Measurements from ENCODE around the gene CAPN12.

The CAPN12 gene

DNA sequence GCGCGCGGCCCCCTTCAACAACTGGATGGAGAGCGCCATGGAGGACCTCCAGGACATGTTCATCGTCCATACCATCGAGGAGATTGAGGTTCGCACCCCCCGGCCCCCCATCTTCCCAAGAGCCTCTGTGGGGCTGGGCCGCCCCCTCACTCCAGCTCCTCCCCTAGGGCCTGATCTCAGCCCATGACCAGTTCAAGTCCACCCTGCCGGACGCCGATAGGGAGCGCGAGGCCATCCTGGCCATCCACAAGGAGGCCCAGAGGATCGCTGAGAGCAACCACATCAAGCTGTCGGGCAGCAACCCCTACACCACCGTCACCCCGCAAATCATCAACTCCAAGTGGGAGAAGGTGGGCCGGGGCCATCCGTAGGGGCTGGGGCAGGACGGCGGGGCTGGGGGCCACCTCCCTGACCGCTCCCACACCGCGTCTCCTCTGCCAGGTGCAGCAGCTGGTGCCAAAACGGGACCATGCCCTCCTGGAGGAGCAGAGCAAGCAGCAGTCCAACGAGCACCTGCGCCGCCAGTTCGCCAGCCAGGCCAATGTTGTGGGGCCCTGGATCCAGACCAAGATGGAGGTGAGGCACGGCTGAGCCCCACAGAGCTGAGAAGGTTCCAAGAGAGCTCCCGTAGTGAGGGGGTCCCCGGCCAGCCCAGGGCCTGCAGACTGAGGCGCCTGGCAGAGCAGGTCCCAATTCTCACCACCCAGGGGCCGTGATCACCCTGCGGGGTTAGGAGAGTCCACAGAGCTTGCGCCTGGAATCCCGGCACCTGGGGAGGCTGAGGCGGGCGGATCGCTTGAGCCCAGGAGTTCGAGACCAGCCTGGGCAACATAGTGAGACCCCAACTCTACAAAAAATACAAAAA, 20.1 kb downstream of the CAPN12 start:
- DNase-seq: no peak

DNA sequence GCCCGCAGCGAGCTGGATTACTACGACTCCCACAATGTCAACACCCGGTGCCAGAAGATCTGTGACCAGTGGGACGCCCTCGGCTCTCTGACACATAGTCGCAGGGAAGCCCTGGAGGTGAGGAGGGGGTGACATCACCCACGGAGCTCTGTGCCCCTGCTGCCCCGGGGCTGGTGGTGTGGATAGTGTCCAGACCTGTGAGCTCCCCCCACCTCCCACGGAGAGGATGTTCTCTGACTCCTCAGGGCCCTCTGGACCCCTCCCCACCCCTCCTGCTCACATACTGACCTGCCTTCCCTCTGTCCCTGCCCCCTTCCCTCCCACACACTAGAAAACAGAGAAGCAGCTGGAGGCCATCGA, 20.7 kb downstream of the CAPN12 start:
- no peak for DNase-seq

DNA sequence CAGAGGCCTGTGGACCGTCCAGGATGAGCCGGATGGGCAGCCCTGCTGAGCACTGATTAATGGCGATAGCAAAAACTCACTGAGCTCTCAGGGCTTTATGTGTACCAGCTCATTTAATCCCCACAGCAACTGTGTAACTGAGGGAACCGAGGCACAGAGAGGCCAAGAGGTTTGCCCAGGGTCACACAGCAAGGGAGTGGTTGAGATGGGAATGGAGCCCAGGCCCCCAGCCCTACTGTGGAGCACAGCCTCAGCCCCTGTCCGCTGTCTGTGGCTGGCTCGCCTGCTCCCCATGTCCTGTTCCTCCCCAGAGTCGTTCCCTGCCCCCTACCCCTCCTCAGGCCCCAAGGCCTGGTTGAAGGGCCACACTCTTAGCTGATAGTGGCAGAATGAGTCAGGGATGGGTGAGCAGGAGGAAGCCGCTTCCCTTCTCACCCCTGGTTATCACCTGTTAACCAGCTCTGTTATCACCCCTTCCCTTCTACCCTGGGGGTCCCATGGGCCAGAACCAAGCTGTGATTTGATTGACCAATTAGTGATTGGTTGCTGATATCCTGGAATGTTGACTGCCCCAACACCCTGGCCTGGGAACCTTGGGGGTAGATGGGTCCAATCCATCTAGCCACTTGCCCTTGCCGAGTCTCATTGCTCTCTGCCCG, 21.2 kb downstream of the CAPN12 start:
- no peak for DNase-seq

DNA sequence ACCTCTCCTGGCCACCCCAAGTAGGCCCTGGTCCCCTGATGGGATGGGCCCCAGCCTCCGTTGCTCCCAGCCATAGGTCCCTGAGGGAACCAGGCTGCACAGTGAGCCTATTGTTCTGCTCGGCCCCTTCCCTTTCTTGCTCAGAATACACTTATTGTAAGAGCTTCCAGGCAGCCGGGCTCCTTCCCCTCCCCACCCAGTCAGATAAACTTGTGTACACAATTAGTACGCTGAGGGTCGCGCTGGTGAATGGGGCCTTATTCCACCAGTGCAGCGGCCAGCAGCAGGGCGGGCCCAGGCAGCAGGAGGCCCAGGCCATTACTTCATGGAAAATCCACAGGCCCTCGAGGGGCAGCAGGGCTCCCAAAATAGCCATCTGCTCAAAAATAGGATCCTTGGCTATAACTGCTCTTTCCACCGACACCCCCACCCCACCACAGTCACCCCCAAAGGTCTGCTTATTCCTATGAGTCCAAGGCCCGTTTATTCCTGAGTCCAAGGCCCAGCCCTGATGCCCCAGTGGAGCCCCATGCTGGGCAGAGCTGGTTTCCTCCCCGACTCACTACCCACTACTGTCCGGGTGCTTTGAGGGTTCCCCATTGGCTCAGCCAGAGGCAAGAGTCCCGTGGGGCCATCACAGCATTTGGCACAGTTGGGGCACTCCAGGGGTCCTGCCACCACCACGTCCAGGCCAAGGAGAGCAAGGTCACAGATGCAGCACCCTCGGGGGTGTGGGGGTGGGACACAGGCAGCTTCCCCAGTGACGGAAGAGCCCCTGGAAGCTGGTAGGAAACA, 22.1 kb downstream of the CAPN12 start:
- no peak for DNase-seq

DNA sequence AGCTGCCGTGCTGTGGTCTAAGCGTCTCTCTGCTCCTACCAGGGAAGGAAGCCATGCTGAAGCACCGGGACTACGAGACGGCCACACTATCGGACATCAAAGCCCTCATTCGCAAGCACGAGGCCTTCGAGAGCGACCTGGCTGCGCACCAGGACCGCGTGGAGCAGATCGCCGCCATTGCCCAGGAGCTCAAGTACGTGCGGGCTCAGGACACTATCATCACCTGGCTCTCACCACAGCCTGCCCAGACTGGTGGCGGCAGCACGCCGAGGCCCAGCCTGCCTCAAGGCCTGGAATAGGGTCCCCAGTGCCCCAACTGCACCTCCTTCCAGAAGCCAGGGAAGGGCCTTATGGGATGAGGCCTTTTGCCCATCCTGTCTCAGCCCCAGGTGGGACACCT, 22.8 kb downstream of the CAPN12 start:
- DNase-seq: no peak

DNA sequence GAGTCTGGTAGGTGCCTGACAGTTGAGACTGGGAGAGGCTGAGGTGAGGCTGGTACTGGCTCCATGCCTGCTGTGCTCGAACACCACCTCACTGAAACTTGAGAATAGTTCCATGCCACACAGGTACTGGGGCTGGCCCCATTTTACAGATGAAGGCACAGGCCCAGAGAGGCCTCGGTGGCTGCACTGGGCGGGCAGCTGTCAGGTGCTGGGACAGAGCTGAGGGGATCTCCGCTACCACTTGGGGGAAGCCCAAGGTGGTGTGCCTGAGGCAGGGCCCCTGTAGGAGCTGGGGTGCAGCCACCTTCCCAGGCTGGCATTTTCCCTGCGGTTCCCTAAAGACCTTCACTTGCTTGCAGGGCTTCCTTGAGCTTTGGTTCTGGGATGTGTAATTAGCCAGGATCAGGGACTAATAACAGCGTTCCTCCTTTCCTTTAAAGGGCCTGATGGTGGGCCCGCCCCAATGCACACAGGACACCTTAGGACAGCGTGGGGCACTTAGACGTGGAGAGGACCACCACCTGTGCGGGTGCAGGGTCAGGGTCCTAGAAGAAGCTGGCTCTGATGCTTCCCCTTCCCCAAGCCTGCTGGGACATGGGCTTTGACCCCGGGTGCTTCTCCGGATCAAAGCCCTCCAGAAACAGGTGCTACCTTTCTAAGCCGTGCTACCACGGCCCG, 23.6 kb downstream of the CAPN12 start:
- no peak for DNase-seq

DNA sequence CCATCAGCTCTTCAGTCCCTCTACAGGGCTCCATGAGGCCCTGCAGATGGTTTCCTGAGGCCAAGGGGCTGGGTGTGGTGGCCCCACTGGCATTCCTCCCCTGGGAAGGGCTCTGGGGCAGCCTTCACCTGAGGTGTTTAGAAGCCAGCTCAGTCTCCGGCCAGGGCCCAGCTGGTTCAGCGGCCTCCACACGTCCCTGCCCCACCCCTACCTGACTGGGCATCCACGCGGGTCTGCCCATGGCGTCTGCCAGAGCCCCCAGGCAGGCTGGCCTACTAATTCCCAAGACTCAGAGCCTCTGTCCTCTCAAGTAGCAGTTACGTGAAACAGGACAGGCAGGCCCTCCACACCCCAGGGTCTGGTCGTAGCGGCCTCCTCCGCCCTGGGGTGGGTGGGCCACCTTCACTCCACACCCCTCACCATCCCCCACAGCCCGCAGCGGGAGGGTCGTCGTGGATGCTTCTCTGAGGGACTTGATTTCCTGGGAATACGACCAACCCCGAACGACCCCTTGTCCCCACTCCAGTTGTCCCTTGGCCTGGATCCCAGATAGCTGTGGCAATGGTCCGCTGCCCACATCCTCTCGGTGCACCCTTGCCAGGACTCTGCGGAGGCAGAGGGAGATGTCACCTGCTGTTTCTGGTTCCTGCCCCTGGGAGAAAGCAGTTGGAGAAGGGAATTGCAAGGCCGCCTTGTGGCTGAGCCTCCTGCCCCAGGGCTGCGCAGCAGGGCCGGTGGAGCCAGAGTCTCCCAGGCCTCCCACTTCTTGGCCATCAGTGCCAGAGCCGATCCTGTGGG, 24.3 kb downstream of the CAPN12 start:
- no peak for DNase-seq

DNA sequence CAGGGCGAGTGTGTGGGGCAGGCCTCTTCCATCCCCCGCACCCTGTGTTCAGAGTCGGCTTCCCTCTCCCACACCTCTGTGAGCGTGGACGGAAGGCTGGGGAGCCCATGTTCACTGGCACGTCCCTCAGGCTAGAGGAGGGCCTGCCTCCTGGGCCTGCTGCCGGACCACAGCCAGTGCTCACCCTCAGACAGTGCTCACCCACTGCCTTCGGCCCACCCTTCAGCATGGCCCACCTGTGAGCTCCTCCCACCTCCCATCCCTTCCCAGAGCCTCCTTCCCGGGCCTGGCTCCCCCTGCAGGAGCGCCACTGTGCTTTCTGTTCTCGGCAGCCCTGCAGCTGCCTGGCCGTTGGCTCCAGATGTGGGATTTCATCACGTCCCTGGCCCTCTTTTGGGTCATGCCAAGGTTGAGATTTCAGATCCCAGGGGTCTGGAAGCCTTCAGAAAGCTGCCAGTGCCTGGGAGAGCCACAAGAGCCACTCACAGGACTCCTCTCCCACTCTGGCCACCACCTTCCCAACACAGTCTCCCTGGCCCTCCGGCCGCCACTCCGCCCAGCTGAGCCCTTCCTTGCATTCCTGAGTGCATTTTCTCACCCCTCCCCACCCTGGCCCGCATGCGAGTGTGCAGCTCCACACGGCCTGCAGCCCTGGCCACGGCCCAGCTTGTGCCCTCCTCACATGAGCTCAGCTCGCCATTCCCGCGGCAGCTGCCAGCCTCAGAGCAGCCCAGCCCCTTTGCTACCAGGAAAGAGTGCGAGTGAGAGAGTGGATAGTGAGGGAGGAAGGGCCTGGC, 25.3 kb downstream of the CAPN12 start:
- DNase-seq: no peak

DNA sequence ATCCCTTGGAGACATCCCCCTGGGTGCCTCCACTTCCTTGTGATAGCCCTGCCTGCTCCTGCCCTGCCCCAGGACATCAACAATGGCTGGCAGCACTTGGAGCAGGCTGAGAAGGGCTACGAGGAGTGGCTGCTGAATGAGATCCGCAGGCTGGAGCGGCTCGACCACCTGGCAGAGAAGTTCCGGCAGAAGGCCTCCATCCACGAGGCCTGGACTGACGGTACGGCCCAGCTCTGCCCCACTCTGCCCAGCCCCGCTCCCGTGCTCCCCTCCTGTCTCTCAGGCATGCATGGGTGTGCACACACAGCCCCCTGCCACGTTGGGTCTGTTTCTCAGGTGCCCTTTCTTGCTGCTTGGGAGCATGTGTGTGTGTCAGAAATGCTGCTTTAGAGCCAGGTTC, 26.4 kb downstream of the CAPN12 start:
- no peak for DNase-seq

DNA sequence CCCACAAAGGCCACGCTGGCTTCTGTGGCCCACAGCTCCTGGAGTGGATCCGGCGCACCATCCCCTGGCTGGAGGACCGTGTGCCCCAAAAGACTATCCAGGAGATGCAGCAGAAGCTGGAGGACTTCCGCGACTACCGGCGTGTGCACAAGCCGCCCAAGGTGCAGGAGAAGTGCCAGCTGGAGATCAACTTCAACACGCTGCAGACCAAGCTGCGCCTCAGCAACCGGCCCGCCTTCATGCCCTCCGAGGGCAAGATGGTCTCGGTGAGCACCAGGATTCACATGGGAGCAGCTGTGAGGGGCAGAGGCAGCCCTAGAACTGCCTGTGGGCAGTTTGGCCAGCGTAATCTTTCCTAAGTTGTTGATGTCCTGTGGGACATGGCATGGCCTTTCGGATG, 27.2 kb downstream of the CAPN12 start:
- DNase-seq: no peak

DNA sequence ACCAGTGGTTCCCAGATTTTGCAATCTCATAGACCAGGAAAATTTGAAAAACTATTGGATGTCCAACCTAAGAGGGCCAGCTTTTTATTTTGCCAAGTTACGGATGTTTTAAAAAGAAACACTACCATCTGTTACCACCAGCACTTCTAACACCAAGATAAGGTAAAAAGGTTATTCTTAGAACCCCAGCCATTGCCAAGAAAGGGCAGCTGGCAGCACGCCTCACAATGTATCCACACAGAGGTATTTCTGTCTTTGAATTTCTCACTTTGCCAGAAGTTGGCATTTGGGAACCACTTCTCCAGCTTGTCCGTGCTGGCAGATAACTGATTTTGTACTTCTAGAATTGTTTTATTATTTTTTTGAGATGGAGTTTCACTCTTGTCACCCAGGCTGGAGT, 28.7 kb downstream of the CAPN12 start:
- no peak for DNase-seq

DNA sequence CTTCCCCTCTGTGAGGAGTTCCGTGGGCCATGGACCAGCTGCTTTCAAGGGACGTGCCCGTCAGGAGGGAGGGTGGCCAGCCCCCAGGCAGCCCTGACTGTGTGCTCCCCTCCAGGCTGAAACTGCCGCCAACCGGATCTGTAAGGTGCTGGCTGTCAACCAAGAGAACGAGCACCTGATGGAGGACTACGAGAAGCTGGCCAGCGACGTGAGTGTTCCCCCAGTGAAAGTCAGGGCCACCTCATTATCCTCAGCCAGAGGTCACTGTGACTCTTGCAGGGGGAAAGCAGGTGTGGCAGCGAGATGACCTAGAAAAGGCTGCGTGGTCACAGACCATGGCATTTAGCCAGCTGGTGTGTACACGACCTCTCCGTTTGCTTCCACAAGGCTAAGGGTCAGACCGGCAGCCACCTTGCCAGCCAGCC, 29.9 kb downstream of the CAPN12 start:
- DNase-seq: no peak

DNA sequence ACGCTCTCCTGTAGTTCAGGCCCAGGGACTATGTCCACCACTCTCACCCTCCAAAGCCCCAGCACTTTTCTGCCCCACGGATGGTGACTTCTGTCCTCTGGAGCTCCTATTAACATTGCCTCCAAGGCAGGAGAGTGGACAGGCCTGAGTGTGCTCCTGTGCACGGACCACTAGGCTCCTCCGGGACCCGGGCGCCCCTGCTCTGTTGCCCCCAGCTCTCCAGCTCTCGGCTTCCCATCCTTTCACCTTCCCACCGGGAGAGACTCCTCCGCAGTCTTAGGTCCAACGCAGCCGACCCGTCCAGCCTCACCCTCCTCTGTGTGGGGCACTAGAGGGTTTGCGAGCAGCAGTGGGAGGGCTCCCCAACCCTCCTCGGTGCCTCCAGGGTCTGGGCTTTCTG, 30.4 kb downstream of the CAPN12 start:
- DNase-seq: no peak

DNA sequence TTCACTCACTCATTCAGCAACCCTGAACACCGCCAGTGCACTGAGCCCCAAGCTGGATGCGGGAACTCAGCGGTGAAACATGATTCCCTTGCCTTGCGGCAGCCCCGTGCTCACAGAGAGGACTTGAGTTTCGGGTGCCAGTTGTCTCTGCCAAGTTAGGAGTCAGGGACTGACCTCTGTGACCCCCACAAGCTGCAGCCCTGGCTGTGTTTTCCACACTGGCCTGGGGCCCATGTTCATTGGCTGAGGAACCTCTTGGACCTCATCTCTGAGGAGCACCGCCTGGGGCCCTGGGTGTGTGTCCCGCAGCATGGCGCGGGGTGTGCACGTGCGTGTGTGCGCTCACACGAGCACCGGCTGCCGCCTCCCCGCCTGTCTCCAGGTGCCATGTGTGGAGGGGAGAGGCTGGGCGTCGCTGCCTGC, 31.0 kb downstream of the CAPN12 start:
- DNase-seq: no peak

DNA sequence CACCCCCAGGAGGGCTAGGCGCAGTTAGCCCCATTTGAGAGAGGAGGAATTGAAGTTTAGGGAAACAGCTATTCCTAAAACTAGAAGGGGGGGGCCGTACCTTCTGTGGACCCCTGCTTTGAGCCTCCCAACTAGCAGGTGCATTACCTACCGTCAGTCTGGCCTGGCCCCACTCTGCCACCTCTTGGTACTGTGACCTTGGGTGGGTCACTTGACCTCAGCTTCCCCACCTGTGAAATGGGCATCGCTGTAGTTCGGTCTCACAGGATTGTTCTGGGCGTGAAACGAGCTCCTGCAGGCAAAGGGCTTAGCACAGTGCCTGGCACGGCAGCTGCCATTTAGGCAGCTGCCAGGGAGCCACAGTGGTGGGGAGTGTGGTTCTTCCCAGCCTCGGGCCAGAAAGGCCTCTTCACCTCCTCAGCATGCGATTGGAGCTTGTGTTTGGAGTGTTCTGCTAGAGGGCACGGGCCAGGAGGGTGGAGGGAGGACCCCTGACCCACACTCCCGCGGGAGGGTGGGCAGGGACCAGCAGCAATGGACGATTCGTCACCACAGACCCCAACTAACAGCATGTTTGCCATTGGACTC, 32.0 kb downstream of the CAPN12 start:
- no peak for DNase-seq

DNA sequence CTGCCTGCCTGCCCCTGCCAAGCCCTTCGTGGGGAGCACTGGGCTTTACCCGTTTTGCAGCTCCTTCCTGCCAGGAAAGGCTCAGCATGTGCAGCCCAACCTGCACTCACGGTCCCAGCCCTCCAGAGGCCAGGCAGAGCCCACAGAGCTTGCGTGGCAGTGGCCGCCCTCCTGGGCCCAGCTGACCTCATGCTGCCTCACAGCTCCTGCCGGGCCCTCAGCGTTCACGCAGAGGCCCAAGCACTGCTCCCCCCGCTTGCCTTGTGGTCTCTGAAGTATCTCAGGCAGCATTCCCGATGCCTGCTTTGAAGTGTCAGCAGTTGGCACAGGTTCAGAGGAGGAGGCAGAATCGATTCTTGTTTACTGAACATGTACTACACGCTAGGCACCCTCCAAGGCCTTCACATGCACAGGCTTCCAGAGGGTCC, 32.5 kb downstream of the CAPN12 start:
- DNase-seq: peak; percentile 7

DNA sequence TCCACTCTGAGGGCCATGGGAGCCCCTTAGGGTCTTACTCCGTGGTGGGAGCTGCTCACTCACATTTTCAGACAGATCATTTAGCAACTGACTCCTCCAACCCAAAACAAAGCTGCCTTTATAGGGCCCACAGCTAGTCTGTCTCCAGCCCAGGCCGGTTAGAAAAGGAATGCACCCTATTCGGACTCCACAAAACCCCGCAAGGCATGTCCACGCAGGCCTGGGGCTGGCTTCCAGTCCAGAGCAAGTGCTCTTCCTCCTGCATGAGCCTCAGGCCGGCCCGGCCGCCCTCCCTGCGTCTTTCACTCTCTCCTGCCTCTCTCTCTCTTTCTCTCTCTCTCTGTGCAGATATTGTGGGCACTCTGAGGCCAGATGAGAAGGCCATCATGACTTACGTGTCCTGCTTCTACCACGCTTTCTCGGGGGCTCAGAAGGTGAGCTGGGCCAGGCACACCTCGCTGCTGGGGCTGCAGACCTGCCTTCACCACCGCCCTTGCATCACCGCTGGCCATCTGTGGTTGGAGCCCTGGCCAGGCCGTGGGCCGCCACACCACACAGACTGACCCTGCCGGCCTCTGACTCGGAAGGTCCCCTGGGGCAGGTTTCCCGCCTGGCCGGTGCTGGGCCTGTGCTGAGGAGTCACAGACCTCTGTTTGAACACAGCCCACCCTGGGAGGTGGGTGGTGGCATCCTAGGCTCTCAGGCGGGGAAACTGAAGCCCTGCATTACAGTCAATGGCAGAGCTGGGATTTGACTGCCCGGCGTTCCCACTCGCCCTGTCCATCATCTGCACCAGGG, 33.1 kb downstream of the CAPN12 start:
- DNase-seq: no peak

DNA sequence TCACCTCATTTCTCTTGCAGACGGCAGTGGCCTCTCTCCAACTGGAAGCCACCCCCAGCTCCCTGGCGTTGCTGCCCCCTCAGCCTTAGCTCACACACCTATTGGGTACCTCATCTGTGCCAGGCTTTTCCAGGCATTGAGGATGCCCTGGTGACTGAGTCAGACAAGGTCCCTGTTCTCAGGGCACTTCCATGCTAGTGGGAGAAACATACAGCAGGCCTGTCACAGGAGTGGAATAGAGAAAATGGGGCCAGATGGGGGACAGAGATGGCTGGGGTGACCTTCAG, 33.9 kb downstream of the CAPN12 start:
- no peak for DNase-seq

DNA sequence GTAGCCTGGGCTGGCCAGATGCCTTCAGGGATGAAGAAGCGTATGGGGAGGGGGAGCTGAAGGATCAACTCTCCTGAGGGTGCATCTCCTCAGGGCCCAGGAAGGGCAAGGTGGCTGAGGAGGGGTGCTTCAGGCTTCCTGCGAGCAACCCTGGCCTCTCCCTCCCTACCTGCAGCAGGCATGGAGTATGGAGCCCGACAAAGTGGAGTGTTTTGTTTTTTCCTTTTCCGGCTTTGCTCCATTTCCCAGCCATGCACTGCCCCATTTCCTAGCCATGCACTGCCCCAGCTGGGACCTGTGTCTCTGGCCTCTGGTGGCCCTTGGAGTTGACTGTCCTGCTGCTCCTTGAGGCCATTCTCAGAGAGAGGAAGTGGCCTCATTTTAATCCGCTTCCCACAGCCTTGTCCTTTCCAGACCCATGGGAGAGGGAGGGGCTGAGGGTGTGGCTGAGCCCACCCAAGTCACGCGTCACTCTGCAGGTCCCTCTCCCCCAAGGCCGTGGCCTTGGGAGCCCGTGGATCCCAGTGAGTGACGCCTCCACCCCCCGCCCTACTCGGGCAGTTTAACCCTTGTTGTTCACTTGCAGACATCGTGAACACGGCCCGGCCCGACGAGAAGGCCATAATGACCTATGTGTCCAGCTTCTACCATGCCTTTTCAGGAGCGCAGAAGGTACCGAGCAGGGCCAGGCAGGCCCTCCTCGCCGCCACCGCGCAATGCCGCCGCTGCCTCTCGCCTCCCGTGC, 34.4 kb downstream of the CAPN12 start:
- no peak for DNase-seq

DNA sequence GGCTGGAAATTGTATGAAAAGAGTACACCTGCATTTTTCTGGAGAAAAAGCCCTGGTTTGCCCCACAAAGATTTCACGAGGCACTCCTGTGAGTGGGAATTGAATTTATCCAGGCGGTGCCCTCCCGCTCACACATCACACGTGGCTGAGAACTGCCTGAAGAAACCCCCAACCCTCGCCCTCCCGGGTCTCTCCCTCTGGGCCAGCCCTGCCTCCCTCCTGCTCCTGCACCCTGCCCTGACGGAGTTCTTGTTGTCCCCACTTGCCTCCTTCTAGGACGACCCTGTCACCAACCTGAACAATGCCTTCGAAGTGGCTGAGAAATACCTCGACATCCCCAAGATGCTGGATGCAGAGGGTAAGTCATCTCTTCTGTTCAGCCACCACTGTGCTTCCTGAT, 35.2 kb downstream of the CAPN12 start:
- no peak for DNase-seq

All from NCI-H510A treated with DMSO at 0.1 percent for 48 hours (cell line).